OCI-LY7 (cell line): Measurements from ENCODE around the gene EVX2. TPM values are rescaled to one million over a fixed set of nuclear protein-coding genes. Genes with fewer than 3 reads are reported as not detected.

Experiments used
- BruUV-seq: library from RNA; stranded (reverse); fragments of 400-500 nt; replicated peaks from 2 replicates; lab custom pipeline; 2021; lab: Mats Ljungman, UMichigan
- CTCF ChIA-PET: fragments of 300-600 bp; sonication (Branson Sonifier 250); formaldehyde crosslinking; loops from one replicate; lab custom pipeline; 2022; ENCODE audit warnings: antibody characterized with exemption; ENCODE audit not compliant: unreplicated experiment; lab: Charles Lee
- POLR2A ChIA-PET: fragments of 300-600 bp; sonication (Branson Sonifier 250); formaldehyde crosslinking; loops from one replicate; lab custom pipeline; 2022; ENCODE audit warnings: antibody characterized with exemption; lab: Charles Lee
- DNase-seq: peaks from one replicate; pipeline ENCODE4 v3.0.0-alpha.2; 2015; ENCODE audit warnings: low spot score
- H2AFZ ChIP-seq: fragments of 200-600 bp; sonication (generic), shearing (Covaris generic); 2 replicates; pipeline ENCODE4 v1.6.1; 2014; ENCODE audit warnings: mild to moderate bottlenecking, antibody characterized with exemption, low read length, moderate library complexity
- H3K27ac ChIP-seq: fragments of 200-600 bp; sonication (generic); 2 replicates; pipeline ENCODE4 v1.5.1; 2014; ENCODE audit warnings: mixed run types, low read depth, mild to moderate bottlenecking, moderate library complexity, low read length, inconsistent platforms; ENCODE audit not compliant: poor library complexity, severe bottlenecking
- H3K36me3 ChIP-seq: fragments of 200-600 bp; sonication (generic); 2 replicates; pipeline ENCODE4 v1.6.1; 2014; ENCODE audit warnings: mild to moderate bottlenecking, antibody characterized with exemption, low read length, moderate library complexity, mixed read lengths; ENCODE audit not compliant: insufficient read depth
- H3K4me1 ChIP-seq: fragments of 200-600 bp; sonication (generic); 2 replicates; pipeline ENCODE4 v1.5.1; 2014; ENCODE audit warnings: mild to moderate bottlenecking, low read length; ENCODE audit not compliant: insufficient read depth, poor library complexity, severe bottlenecking
- H3K4me2 ChIP-seq: fragments of 200-600 bp; sonication (generic); 2 replicates; pipeline ENCODE4 v1.6.1; 2014; ENCODE audit warnings: mild to moderate bottlenecking, low read length
- H3K4me3 ChIP-seq: fragments of 200-600 bp; sonication (generic); 2 replicates; pipeline ENCODE4 v1.5.1; 2014; ENCODE audit warnings: mild to moderate bottlenecking, low read depth, low read length; ENCODE audit not compliant: poor library complexity, severe bottlenecking
- H3K79me2 ChIP-seq: fragments of 200-600 bp; sonication (generic); 2 replicates; pipeline ENCODE4 v1.6.1; 2016; ENCODE audit warnings: low read depth, mild to moderate bottlenecking, low read length, moderate library complexity, mixed read lengths; ENCODE audit not compliant: insufficient read depth
- H3K9me2 ChIP-seq: fragments of 200-600 bp; sonication (generic); 2 replicates; pipeline ENCODE4 v1.6.1; 2016; ENCODE audit warnings: mild to moderate bottlenecking, low read length, mixed read lengths; ENCODE audit not compliant: insufficient read depth
- H3K9me3 ChIP-seq: fragments of 200-600 bp; sonication (generic); 2 replicates; pipeline ENCODE4 v1.6.1; 2014; ENCODE audit warnings: mild to moderate bottlenecking, mixed run types, low read length, mixed read lengths
- H4K20me1 ChIP-seq: fragments of 200-600 bp; sonication (generic); 2 replicates; pipeline ENCODE4 v1.6.1; 2014; ENCODE audit warnings: mild to moderate bottlenecking, antibody characterized with exemption, low read length, moderate library complexity, mixed read lengths; ENCODE audit not compliant: insufficient read depth
- CTCF ChIP-seq: fragments of 200-600 bp; sonication (generic); conservative IDR thresholded peaks from 2 replicates; pipeline ENCODE4 v1.5.1; 2014; ENCODE audit warnings: mild to moderate bottlenecking, antibody characterized with exemption, low read length, moderate library complexity, mixed read lengths
- EZH2phosphoT487 ChIP-seq: fragments of 200-600 bp; sonication (generic); IDR thresholded peaks from 2 replicates; pipeline ENCODE4 v1.6.1; 2018; ENCODE audit warnings: low read depth, borderline replicate concordance, mild to moderate bottlenecking, mixed run types, antibody characterized with exemption, low read length, moderate library complexity, mixed read lengths
- intact Hi-C: fragments of 100-400 bp; cut with micrococcal nuclease; formaldehyde crosslinking; loops from one replicate; pipeline ENCODE4 v1.10.0; 2022; ENCODE audit not compliant: unreplicated experiment
- total RNA-seq, 2 experiments: library from RNA; depleted of rRNA in 1 of 2; stranded (reverse); fragments of >200 nt in 1 of 2; shearing (Covaris generic) in 1 of 2; gene quantifications; 2 replicates each; pipeline ENCODE4 v1.2.3, GENCODE V29; 2014 to 2022

The EVX2 gene
- total RNA-seq, 2 experiments from 2014 or later: not detected

DNA sequence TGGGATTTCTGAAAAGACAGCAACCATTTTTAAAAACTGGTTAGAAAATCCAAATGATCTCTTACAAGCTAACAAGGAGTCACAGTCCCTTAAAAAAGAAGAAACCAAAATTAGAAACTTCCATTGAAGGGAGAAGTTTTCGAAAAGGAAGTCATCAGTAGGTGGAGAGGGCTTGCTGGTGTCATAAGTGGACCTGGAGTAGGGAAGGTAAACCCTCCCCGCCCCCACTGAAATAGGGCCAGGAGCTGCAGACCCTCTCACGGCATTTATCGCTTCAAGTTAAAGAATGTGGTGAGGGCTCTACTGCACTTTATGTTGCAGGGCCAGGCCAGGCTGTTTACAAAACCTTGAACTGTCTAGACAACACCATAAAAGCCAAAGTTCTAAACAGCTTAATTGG, 26.2 kb upstream of the EVX2 start:
- intact Hi-C loops: no loop called here
- BruUV-seq: no TSS peak

GRCh38 chr2:176109192-176109901, 25.6 kb upstream of the EVX2 start:
- BruUV-seq: no TSS peak
- H3K9me2 ChIP-seq: no peaks in the 10 kb centered on the region
- ChIA-PET POLR2A (no interaction called here), CTCF (interaction anchor here (0.5 kb wide), 1 partner anchor 12 kb away, joined by 3 read pairs; no protein-coding TSS in a partner anchor)
- no peak for TF ChIP-seq EZH2phosphoT487
- no peak for TF ChIP-seq CTCF
- no peak overlapping the region for H3K27ac ChIP-seq
- H3K36me3 ChIP-seq: no peaks in the 10 kb centered on the region
- no peaks in the 10 kb centered on the region for H3K4me1 ChIP-seq
- no peak overlapping the region for H2AFZ ChIP-seq
- no peaks in the 10 kb centered on the region for H3K9me3 ChIP-seq
- DNase-seq: no peak
- intact Hi-C loops: no loop called here
- H3K79me2 ChIP-seq: no peaks in the 10 kb centered on the region
- H3K4me3 ChIP-seq: no peak overlapping the region
- no peak overlapping the region for H3K4me2 ChIP-seq
- H4K20me1 ChIP-seq: no peaks in the 10 kb centered on the region

More for the DNA sequence above, 26.2 kb upstream of the EVX2 start:
- Histone ChIP-seq H3K9me3 (no peaks in the 10 kb centered on the region), H3K36me3 (no peaks in the 10 kb centered on the region), H3K4me1 (no peaks in the 10 kb centered on the region), H2AFZ (no peak overlapping the region), H3K4me2 (no peak overlapping the region), H4K20me1 (no peaks in the 10 kb centered on the region), H3K4me3 (no peak overlapping the region), H3K9me2 (no peaks in the 10 kb centered on the region), H3K79me2 (no peaks in the 10 kb centered on the region), H3K27ac (no peak overlapping the region)
- TF ChIP-seq EZH2phosphoT487 (no peak), CTCF (no peak)
- ChIA-PET POLR2A (interaction anchor here (0.6 kb wide), 2 partner anchors 701 to 803 kb away, joined by 3 read pairs; no protein-coding TSS in a partner anchor), CTCF (no interaction called here)
- DNase-seq: no peak

GRCh38 chr2:176107731-176108181, 24.0 kb upstream of the EVX2 start:
- no peak overlapping the region for H3K27ac ChIP-seq
- DNase-seq: no peak
- ChIA-PET POLR2A (no interaction called here), CTCF (no interaction called here)
- no peaks in the 10 kb centered on the region for H3K36me3 ChIP-seq
- no peak for TF ChIP-seq EZH2phosphoT487
- TF ChIP-seq CTCF: no peak
- H3K79me2 ChIP-seq: no peaks in the 10 kb centered on the region
- no peak overlapping the region for H2AFZ ChIP-seq
- no peaks in the 10 kb centered on the region for H3K9me3 ChIP-seq
- intact Hi-C loops: no loop called here
- no peaks in the 10 kb centered on the region for H4K20me1 ChIP-seq
- H3K9me2 ChIP-seq: no peaks in the 10 kb centered on the region
- BruUV-seq: no TSS peak
- H3K4me1 ChIP-seq: no peaks in the 10 kb centered on the region
- no peak overlapping the region for H3K4me2 ChIP-seq
- H3K4me3 ChIP-seq: no peak overlapping the region
